Eye (tissue), 1 donor: ENCODE results near the gene LCE1D.

ENCODE experiments used
- DNase-seq: peaks from one replicate; pipeline ENCODE4 v3.0.0-alpha.2; 2015

Gene LCE1D, protein sequence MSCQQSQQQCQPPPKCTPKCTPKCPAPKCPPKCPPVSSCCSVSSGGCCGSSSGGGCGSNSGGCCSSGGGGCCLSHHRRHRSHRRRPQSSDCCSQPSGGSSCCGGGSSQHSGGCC

DNA sequence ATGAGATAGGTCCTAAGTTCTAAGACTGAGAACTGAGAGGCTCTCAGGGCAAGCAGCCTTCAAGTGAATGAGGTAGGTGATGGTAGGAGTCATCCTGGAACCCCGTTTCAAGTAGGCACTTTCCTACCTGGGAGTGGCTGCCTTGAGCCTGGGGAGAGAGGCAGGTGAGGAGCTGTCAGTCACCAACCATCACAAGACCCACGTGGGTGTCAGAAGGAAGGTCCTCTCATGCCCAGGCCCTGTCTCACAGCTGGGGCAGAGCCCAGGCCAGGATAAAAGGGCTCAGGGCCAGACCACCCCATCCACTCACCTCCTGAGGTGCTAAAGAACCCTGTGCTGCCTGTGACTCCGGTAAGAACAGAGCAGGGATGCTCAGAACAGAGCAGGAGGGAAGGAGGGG is at the start of gene LCE1D:
Gene LCE1D (plus strand): TSS at position 301 of the 400 bp plus-strand sequence. CDS start 1,074 bp downstream, outside the sequence.
- DNase-seq, result no peak

DNA sequence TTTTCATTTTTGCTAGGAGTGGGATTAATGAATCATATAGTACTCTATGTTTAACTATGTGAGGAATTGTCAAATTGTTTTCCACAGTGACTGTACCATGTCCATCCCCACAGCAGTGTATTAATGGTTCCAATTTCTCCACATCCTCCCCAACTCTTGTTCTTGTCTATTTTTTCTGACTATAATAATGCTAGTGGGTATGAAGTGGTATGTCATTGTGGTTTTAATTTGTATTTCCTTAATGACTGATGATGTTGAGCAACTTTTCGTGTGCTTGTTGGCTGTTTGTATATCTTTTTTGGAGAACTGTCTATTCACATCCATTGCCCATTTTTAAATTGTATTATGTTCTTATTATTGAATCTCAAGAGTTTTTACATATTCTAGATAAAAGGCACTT is 48.7 kb upstream of the LCE1D start:
- DNase-seq, result no peak

DNA sequence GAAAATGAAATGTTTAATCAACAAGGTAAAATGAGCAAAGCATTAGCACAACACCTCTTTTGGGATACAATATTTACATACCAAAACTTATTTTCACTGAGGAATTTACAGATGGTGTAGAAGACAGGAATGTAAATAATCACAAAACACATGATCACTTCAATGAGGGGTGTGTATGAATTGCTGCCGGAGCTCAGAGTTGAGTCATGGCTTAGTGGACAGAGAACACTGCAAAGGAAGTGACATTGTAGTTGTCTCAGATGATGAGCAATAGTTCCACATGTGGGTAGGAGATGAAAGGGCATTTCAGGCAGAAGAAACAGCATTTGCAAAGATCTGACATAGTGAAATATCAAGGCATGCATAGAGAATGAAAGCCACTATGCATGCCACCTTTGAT is 44.3 kb upstream of the LCE1D start:
- DNase-seq, result no peak

DNA sequence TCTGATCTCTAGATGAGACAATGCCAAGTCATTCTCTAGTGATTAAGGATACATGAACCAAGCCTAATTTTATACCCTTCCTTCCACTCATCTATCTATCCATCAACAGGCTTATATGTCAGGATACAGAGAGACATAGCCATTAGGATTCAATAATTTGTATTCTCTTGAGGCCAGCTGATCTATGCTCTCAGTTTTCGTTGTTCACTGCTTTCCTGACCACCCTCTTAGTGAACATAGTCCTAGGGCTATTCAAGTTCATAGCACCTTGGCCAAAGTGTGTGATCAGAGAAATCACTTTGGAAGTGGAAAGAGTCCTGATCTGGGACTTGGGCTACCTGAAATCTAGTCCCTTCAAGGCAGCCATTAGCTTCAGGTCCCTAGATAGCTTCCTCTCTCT is 42.9 kb upstream of the LCE1D start:
- DNase-seq, result no peak

DNA sequence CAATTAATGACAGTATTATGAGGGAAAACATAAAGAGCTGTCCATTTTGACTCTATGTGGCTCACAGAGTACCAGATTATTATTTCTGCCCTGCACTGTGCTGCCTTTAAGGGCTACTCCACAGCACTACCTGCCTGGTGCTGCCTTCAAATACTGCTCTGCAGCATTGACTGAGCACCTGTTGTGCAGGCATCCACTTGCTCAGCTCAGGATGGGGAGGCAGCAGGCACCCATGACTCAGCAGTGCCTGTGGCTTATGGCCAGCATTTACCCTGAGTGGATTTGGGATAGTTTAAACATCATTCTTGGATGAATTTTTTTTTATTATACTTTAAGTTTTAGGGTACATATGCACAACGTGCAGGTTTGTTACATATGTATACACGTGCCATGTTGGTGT is 39.6 kb upstream of the LCE1D start:
- no peak for DNase-seq

DNA sequence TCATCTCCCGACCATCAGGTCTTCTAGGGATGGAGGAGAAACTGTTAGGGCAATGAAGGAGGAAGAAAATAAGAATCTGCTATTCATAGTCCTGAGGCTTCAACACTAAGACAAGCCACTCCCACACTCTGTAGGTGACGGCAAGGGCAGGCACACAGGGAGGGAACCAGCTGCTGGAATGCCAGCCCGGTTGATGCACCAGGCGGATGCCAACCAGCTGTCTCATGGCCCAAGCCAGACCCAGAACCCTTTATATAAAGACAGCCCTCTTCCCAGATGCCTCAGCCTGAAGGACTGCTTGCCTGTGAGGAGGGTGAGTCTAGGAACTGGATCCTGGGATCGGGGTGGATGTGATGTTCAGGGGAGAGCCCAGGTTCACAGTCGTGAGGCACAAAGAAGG is 38.8 kb upstream of the LCE1D start, which contains the start of gene KPRP:
Gene KPRP (plus strand): TSS at position 279 of the 400 bp plus-strand sequence. CDS start 1,564 bp downstream, outside the sequence.
- no peak for DNase-seq

DNA sequence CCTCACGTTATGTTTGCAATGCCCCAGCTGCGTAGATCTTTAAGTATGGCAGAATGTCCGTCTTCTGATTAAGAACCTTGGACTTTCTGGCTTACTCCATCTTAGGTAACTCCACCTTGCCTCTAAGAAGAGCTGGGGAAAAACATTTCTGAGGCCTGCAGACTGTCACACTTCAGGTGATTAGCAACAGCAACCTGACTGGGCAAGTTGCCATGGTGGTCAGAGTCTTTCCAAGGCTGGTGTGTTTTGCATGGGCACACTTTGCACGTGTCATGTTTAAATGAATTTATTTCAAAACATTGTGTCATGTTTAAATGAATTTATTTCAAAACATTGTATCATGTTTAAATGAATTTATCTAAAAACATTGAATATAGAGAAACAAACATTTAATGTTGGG is 37.9 kb upstream of the LCE1D start:
- no peak for DNase-seq

DNA sequence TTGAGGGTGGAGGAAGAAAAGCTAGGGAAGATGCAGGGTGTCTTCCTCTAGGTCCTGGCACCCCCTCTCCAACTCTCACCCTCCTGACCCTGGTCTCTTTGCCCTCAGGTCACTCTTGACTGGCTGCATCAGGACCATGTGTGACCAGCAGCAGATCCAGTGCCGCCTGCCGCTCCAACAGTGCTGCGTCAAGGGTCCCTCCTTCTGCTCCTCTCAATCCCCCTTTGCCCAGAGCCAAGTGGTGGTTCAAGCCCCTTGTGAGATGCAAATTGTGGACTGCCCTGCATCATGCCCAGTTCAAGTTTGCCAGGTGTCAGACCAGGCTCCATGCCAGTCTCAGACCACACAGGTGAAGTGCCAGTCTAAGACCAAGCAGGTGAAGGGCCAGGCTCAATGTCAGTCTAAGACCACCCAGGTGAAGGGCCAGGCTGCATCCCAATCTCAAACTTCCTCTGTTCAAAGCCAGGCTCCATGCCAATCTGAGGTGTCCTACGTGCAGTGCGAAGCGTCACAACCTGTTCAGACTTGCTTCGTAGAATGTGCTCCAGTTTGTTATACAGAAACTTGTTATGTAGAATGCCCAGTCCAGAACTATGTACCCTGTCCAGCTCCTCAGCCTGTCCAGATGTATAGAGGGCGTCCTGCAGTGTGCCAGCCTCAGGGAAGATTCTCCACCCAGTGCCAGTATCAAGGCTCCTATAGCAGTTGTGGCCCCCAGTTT is 36.9 kb upstream of the LCE1D start:
- DNase-seq, result no peak

DNA sequence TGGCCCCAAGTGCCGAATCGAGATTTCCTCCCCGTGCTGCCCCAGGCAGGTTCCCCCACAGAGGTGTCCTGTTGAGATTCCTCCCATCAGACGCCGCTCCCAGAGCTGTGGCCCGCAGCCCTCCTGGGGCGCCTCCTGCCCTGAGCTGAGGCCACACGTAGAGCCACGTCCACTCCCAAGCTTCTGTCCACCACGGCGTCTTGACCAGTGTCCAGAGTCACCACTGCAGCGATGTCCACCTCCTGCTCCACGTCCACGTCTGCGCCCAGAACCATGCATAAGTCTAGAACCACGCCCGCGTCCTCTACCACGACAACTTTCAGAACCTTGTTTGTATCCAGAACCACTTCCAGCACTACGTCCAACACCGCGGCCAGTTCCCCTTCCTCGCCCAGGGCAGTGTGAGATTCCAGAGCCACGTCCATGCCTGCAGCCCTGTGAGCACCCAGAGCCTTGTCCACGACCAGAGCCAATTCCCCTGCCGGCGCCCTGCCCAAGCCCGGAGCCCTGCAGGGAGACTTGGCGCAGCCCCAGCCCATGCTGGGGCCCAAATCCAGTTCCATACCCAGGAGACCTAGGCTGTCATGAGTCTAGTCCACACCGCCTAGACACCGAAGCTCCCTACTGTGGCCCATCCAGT is 35.9 kb upstream of the LCE1D start:
- DNase-seq, result no peak

DNA sequence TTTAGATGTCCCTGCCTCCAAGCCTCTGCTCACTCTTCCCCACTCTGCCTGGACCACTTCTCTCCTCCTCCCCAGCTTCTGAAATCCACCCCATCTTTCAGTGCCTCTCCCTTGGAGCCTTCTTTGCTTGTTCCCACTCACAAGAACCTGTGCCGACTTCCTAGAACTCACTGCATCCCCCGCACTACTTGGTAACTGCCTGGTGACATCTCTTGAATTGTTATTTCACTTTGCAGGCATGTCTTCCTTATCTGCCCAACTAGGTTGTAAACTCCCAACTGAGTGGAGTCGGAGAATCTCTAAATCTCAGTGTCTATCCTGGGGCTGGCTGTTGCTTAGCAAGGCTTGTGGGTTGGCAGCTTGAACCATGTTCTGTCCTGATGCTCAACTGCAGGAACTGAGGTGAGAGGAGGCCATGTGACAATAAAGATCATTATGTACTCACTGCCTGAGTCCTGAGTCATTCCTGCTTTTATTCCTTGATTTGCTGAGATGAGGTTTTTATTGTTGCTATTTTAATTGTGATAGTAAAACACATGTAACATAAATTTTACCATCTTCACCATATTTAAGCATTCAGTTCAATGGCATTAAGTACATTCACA is 34.8 kb upstream of the LCE1D start:
- no peak for DNase-seq

DNA sequence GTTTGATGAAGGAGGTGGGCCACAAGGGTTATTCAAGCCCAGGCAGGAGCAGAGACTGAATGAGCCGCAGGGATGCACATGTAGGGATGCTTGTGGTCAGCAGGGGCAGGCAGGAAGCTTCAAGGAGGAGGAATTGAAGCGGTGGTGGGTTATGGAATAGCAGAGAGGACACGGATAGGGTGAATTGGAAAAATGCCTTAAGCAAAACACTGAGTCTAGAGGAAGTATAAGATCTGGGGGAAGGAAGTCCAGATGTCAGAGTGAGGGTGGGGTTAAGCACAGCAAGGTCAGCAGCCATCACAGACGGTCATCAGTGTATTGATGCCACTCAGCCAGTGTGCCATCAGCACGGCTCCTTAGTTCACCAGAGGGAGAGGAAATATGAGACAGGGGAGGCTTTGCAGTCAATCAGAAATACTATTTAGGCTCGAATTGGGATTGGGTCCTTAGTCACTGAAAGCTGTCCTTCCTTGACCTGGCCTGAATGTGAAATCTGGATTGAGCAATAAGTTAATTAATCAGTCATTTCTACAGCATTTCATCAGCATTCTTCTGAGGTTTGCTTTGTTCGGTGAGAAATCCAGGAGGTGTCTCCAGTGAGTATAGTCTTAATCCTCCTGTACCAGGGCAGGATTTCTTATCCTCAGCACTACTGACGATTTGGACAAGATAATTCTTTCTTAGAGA is 27.5 kb upstream of the LCE1D start:
- no peak for DNase-seq

DNA sequence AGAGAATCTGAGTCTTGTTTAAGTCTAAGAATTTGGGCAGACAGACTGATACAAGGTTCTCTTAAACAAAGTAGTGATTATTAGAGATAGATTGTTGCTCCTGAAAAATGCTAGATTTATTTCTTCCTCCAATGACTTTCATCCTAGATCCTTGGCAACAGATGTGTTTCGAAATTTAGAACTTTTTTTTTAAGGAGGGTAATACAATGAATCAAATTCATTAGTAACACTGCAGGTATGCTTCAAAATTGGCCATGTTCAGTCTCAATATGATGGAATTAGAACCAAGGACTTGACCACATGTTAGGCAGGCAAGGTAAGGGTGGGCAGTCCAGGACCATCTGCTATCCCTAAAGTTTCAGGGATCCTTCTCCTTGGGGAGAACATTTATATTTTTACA is 26.1 kb upstream of the LCE1D start:
- DNase-seq, result no peak

DNA sequence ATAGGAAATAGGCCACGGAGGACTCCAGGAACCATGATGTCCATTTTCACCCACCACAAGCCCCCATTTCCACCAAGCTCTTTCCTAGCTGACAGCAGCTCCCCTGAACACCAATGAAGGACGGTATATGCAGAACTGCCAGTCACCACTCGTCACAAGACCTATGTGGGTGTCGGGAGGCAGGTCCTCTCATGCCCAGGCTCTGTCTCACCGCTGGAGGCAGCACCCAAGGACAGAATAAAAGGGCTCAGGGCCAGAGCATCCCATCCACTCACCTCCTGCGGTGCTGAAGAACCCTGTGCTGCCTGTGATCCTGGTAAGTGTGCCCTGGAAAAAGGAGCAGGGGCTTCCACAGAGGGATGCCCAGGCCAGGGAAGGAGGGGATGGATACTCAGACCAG is 21.6 kb upstream of the LCE1D start, which contains the start of gene LCE1F:
Gene LCE1F (plus strand): TSS at position 266 of the 400 bp plus-strand sequence. CDS start 1,232 bp downstream, outside the sequence.
- DNase-seq, result no peak

DNA sequence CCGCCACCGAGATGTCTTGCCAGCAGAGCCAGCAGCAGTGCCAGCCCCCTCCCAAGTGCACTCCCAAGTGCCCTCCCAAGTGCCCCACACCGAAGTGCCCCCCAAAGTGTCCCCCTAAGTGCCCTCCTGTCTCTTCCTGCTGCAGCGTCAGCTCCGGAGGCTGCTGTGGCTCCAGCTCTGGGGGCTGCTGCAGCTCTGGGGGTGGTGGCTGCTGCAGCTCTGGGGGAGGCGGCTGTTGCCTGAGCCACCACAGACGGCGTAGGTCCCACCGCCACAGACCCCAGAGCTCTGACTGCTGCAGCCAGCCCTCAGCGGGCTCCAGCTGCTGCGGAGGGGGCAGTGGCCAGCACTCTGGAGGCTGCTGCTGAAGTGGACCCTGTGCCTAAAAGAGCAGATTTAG is 20.2 kb upstream of the LCE1D start:
- DNase-seq, result no peak

DNA sequence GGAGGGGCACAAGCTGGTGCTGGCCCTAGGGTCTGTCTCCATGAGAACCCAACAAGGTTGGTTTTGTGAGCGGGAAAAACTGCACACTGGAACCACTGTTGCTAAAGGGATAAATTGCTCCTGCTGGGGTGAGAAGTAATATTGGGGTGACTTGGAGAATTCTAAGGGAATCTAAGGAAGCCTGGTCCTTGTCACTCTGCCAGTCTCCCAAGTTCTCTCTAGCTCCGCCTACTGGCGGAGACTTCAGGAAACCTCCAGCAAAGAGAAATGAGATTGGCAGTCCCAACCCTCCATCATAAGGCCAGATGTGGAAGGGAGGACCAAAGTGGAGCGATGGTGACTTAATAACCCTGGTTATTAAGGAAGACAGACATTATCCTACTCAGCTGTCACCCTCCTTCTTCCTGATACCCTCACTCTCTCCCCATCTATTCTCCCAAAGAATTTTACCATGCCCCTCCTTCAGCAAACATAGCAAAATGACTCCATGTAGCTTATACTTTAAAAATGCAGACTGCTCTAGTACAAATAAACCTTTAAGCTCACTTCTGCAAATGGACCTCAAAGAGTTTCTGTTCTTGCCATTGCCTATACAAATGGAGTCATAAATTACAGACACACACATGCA is 18.9 kb upstream of the LCE1D start:
- DNase-seq, result no peak

DNA sequence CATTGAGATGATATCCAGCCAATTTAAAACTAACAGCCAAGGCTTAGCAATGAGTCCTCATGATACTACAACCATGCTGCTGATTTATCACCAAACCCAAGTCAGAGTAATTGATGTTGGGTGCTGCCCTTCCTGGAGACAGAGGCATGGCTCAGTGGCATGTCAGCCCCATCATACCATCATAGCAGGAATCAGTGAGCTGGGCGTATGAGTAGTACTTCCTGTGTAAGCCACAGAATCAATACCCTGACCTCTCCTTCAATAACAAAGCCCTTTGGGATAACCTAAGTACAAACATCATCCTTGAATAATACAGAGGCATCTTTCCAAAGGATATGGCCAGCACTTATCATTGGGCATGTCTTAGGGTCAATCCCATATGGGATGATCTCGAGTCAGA is 13.4 kb upstream of the LCE1D start:
- no peak for DNase-seq

DNA sequence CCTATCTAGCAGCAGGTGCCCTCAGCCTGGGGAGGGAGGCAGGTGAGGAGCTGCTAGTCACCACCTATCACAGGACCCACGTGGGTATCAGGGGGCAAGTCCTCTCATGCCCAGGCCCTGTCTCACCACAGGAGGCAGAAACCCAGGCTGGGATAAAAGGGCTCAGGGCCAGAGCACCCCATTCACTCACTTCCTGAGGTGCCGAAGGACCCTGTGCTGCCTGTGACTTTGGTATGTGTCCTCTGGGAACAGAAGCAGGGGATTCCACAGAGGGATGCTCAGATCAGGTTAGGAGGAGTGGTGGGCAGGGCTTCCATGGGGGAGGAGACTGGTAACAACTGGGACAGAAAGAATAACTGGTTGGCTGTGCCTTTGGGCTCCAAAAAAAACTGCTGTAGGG is 10.4 kb upstream of the LCE1D start, which contains the start of gene LCE1E:
Gene LCE1E (plus strand): TSS at position 181 of the 400 bp plus-strand sequence. CDS start 1,043 bp downstream, outside the sequence.
- no peak for DNase-seq

DNA sequence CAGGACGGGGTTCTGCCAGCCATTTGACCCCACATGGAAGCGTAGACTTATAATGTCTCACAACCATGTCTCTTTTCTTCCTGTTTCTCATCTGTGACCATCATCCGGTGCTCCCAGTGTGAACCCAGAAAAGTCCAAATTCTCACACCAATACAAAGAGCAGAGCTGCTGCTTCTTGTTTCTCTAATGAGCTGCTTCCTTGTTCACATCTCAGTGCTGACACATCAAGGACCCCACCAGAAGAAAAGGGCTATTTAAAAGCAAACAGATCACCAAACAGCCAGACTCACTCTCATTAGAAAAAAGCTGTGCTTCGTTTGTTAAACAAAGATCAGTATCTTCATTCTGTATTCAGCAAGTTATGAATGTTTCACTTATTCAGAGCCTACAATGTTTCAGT is 835 bp upstream of the LCE1D start:
- DNase-seq, result no peak

DNA sequence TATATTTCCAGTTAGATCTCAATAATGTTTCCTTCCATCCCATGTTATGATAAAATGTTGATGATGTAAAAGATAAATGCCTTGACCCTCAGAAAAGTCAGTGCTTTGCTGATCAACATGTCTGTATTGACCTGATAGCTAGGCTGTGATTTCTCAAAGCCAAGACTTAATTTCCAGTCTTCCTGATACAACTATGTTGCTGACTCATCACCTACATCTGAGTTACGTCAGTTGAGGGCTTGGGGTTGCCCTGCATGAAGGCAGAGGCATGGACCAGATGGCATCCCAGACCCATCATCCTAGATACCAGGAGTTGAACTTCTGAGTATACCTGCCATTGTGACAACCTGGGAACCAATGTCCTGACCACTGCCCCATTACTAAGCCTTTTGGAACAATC is 4.8 kb downstream of the LCE1D start:
- DNase-seq, result no peak

DNA sequence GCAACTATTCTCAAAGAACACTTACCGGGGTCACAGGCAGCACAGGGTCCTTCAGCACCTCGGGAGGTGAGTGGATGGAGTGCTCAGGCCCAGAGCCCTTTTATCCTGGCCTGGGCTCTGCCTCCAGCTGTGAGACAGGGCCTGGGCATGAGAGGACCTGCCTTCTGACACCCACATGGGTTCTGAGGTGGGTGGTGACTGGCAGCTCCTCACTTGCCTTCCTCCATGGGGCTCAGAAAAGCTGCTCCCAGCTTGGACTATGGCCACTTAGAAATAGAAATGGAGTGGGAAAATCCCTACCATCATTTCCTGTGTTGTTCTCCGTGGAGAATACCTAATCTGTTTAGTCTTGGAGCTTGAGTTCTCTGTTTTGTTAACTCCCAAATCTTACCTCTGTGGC is 10.1 kb downstream of the LCE1D start, which contains the start of gene LCE1C:
Gene LCE1C (minus strand): TSS at position 76 of the 400 bp plus-strand sequence. CDS start 1,173 bp downstream, outside the sequence.
- no peak for DNase-seq

DNA sequence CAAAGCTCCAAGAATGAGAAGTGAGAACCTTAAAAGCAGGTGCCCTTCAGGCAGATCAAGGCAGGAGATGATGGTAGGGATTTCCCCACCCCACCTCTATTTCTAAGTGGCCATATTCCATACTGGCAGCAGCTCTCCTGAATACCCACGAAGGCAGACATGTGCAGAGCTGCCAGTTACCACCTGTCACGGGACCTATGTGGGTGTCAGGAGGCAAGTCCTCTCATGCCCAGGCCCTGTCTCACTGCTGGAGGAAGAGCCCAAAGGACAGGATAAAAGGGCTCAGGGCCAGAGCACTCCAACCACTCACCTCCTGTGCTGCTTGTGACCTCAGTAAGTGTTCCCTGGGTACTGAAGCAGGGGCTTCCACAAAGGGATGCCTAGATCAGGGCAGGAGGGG is 14.5 kb downstream of the LCE1D start:
- DNase-seq, result no peak

DNA sequence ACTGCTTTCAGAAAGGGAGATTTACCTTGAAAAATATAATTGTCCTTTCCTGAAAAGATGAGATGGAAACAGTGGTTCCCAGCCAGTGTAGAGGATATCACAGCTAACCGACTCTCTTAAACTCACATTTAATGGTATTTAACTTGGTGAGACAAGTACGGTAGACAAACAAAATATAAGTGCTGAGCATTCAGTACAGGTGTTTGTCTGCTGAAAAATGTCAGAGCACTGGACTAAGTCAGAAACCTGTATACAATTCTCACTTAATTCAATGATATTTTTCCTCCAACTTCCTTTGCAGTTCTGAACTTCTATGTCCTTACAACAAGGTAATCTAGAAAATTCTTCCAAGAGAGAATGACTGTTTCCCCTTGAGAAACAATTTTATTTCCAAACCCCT is 15.2 kb downstream of the LCE1D start, which contains the start of gene LCE1B:
Gene LCE1B (plus strand): TSS at position 301 of the 400 bp plus-strand sequence. CDS start 476 bp downstream, outside the sequence.
- no peak for DNase-seq
